ENCODE results near the gene NFATC1.

Gene NFATC1

GRCh38 chr18:79471046-79471445 is 75.3 kb downstream of the NFATC1 start:
- no peak overlapping the region for H3K4me3 ChIP-seq (ENCODE audit: low read depth, low read length)
- TF ChIP-seq CTCF (IDR thresholded peaks at IDR 0.05; ENCODE audit: low read depth, low read length, missing control alignments) = no peak
- DNase-seq (ENCODE audit: low read depth) = no peak

GRCh38 chr18:79471597-79471996 is 75.9 kb downstream of the NFATC1 start:
- no peak for DNase-seq (ENCODE audit: low read depth)
- no peak overlapping the region for H3K4me3 ChIP-seq (ENCODE audit: low read depth, low read length)
- no peak for TF ChIP-seq CTCF (IDR thresholded peaks at IDR 0.05; ENCODE audit: low read depth, low read length, missing control alignments)

GRCh38 chr18:79472176-79472575 is 76.4 kb downstream of the NFATC1 start:
- no peak for DNase-seq (ENCODE audit: low read depth)
- no peak for TF ChIP-seq CTCF (IDR thresholded peaks at IDR 0.05; ENCODE audit: low read depth, low read length, missing control alignments)
- no peak overlapping the region for H3K4me3 ChIP-seq (ENCODE audit: low read depth, low read length)

- no peak for DNase-seq (ENCODE audit: low read depth)
- H3K4me3 ChIP-seq (ENCODE audit: low read depth, low read length) = no peak overlapping the region
- no peak for TF ChIP-seq CTCF (IDR thresholded peaks at IDR 0.05; ENCODE audit: low read depth, low read length, missing control alignments)
Measured at GRCh38 chr18:79472946-79473345, 77.2 kb downstream of the NFATC1 start.

- TF ChIP-seq CTCF (IDR thresholded peaks at IDR 0.05; ENCODE audit: low read depth, low read length, missing control alignments) = no peak
- DNase-seq (ENCODE audit: low read depth) = no peak
- H3K4me3 ChIP-seq (ENCODE audit: low read depth, low read length) = no peak overlapping the region
Measured at GRCh38 chr18:79476031-79476917, 80.5 kb downstream of the NFATC1 start.

- no peak for DNase-seq (ENCODE audit: low read depth)
- no peak overlapping the region for H3K4me3 ChIP-seq (ENCODE audit: low read depth, low read length)
- TF ChIP-seq CTCF (IDR thresholded peaks at IDR 0.05; ENCODE audit: low read depth, low read length, missing control alignments) = no peak
Measured at GRCh38 chr18:79476918-79477571, 81.3 kb downstream of the NFATC1 start.
